Lung (tissue), 12 donors: ENCODE data around the gene UBR1. TPM values are rescaled to one million over a fixed set of nuclear protein-coding genes. Genes with fewer than 3 reads are reported as not detected.

Source experiments
- ATAC-seq: fragments of 200-7000 bp; cut with Tn5 transposase; one replicate; pipeline ENCODE4 v1.9.1; 2020; ENCODE audit warnings: moderate number of reproducible peaks; ENCODE audit not compliant: insufficient read depth, low FRiP score
- DNase-seq, 3 donors: peaks; one replicate each; pipeline ENCODE4 v3.0.0-alpha.2; 2013 to 2017
- H3K27ac ChIP-seq, 2 donors: one replicate each; pipeline ENCODE4 v1.5.1; 2013; ENCODE audit warnings: mild to moderate bottlenecking in 2 of 2, moderate library complexity in 2 of 2, control low read depth in 1 of 2, inconsistent platforms in 1 of 2, low read depth in 1 of 2, low read length in 1 of 2
- H3K27me3 ChIP-seq, 3 donors: one replicate each; pipeline ENCODE4 v1.5.1; 2013; ENCODE audit warnings: low read length in 2 of 3; ENCODE audit not compliant: control insufficient read depth in 3 of 3, insufficient read depth in 3 of 3
- H3K36me3 ChIP-seq, 4 donors: one replicate each; pipeline ENCODE4 v1.5.1; 2013; ENCODE audit warnings: low read length in 4 of 4, mild to moderate bottlenecking in 1 of 4, moderate library complexity in 1 of 4; ENCODE audit not compliant: control insufficient read depth in 4 of 4, insufficient read depth in 4 of 4
- H3K4me1 ChIP-seq, 5 donors: one replicate each; pipeline ENCODE4 v1.5.1; 2013; ENCODE audit warnings: low read length in 5 of 5, mild to moderate bottlenecking in 2 of 5, moderate library complexity in 1 of 5; ENCODE audit not compliant: control insufficient read depth in 5 of 5, insufficient read depth in 5 of 5
- H3K4me3 ChIP-seq: one replicate; pipeline ENCODE4 v1.5.1; 2013; ENCODE audit warnings: mild to moderate bottlenecking, control low read depth, moderate library complexity
- H3K9ac ChIP-seq, 2 donors: one replicate each; pipeline ENCODE4 v1.5.1; 2013; ENCODE audit warnings: low read length in 2 of 2, control low read depth in 1 of 2; ENCODE audit not compliant: insufficient read depth in 1 of 2
- H3K9me3 ChIP-seq, 4 donors: one replicate each; pipeline ENCODE4 v1.5.1; 2013; ENCODE audit warnings: low read length in 3 of 4, mild to moderate bottlenecking in 1 of 4, moderate library complexity in 1 of 4; ENCODE audit not compliant: control insufficient read depth in 4 of 4, insufficient read depth in 3 of 4
- WGBS, 2 donors: extraction: QIAGEN DNeasy Blood & Tissue Kit; methylation state at CpG; one replicate each; pipeline ENCODE4 v1.1.7; 2013; 5-methylcytosine and 5-hydroxymethylcytosine counted together
- polyA plus RNA-seq, 2 donors: library from polyadenylated mRNA; stranded (reverse); fragments of 200-250 nt; gene quantifications; one replicate each; pipeline ENCODE4 v1.2.1, GENCODE V29; 2013
- total RNA-seq, 2 donors: library from RNA; depleted of rRNA in 1 of 2; stranded (reverse); fragments of >200 nt in 1 of 2; gene quantifications; one replicate each; pipeline ENCODE4 v1.2.1, GENCODE V29; 2014 to 2021
- TF ChIP-seq, protein P1 (sequence below): IDR thresholded peaks from 2 replicates; pipeline ENCODE4 v1.5.1; 2012; ENCODE audit warnings: mild to moderate bottlenecking; ENCODE audit errors: control extremely low read depth, extremely low read depth
- donor health status: control.
- donor health status: control.
- donor health status: Bipolar disorder and iron deficiency.
- donor health status: healthy.
- donor health status: DM: yes; HTN: yes; CAD: no.

Gene UBR1
- total and polyA plus RNA-seq, 4 donors: 5.7 to 70.3 (median 17.2) TPM

DNA sequence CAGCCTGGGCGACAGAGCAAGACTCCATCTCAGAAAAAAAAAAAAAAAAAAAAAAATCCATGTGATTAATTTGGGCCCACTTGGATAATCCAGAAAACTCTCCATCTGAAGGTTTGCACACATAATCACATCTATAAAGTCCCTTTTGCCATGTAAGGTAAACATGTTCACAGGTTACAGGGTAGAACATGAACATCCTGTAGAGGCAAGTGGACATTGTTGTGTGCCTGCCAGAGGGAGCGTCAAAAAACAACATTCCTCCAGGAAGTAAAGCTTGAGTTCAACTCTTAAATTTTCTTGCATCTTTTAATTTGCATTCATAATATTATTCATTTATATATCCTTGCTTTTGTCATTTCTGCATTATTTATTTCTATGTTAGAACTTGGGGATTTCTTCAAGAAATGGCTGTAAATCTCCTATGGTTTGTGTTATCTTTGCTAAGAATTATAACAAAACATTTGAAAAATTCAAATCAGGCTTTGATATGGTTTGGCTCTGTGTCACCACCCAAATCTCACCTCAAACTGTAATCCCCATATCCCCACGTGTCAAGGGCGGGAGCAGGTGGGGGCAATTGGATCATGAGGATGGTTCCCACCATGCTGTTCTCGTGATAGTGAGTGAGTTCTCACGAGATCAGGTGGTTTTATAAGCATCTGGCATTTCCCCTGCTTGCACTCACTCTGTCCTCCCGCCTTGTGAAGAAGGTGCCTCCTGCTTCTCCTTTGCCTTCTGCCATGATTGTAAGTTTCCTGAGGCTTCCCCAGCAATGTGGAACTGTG is 173.9 kb downstream of the UBR1 start:
- DNase-seq: no peak
- no peak for ATAC-seq
- Histone ChIP-seq H3K27ac (no peak overlapping the region), H3K9me3 (no peaks in the 10 kb centered on the region), H3K4me3 (no peak overlapping the region), H3K36me3 (no peaks in the 10 kb centered on the region), H3K9ac (no peak overlapping the region), H3K27me3 (no peaks in the 10 kb centered on the region), H3K4me1 (no peaks in the 10 kb centered on the region)
- WGBS, 2 donors: 77 to 87% methylated on average over 7 of the region's 7 CpGs
- TF ChIP-seq, protein P1, sequence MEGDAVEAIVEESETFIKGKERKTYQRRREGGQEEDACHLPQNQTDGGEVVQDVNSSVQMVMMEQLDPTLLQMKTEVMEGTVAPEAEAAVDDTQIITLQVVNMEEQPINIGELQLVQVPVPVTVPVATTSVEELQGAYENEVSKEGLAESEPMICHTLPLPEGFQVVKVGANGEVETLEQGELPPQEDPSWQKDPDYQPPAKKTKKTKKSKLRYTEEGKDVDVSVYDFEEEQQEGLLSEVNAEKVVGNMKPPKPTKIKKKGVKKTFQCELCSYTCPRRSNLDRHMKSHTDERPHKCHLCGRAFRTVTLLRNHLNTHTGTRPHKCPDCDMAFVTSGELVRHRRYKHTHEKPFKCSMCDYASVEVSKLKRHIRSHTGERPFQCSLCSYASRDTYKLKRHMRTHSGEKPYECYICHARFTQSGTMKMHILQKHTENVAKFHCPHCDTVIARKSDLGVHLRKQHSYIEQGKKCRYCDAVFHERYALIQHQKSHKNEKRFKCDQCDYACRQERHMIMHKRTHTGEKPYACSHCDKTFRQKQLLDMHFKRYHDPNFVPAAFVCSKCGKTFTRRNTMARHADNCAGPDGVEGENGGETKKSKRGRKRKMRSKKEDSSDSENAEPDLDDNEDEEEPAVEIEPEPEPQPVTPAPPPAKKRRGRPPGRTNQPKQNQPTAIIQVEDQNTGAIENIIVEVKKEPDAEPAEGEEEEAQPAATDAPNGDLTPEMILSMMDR: no peak

DNA sequence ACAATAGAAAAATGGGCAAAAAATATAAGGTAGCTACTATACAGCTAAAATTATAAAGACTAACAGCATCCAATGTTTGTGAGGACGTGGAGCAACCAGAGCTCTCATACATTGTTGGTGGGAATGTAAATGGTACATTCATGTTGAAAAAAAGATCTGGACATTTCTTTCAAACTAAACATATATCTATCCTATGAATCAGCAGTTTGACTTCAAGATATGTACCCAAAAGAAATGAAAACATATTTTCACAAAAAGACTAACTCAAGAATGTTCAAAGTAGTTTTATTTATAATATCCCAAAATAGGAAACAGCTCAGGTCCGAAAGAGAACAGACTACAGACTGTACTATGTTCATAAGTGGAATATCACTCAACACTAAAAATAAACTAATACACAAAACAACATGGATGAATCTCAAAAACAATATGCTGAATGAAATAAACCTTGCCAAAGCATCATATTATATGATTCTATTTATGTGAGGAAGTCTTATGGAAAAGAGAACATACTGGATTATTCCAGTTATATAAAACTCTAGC is 176.5 kb downstream of the UBR1 start:
- H3K9me3 ChIP-seq: no peaks in the 10 kb centered on the region
- H3K27me3 ChIP-seq: no peaks in the 10 kb centered on the region
- DNase-seq (no peak), ATAC-seq (no peak)
- H3K4me1 ChIP-seq: no peaks in the 10 kb centered on the region
- TF ChIP-seq, protein P1: no peak
- 80 to 81% methylated on average over 2 of the region's 2 CpGs for WGBS, 2 donors
- H3K4me3 ChIP-seq: no peak overlapping the region
- H3K27ac ChIP-seq: no peak overlapping the region
- H3K9ac ChIP-seq: no peak overlapping the region
- H3K36me3 ChIP-seq: no peaks in the 10 kb centered on the region

GRCh38 chr15:42921342-42921731 is 184.5 kb downstream of the UBR1 start:
- 0 to 2% methylated on average over 19 of the region's 19 CpGs for WGBS, 2 donors
- ATAC-seq (no peak), DNase-seq (peak in 1 of 3 donors; percentile 24)

More at GRCh38 chr15:42921342-42921731, 184.5 kb downstream of the UBR1 start:
- peaks cover 0 to 21% (median 2%) of the 10 kb centered on the region in 5 donors for H3K4me1 ChIP-seq
- peak overlapping the region; percentile 51 to 90 for H3K9ac ChIP-seq
- TF ChIP-seq, protein P1: no peak
- no peaks in the 10 kb centered on the region for H3K36me3 ChIP-seq
- H3K4me3 ChIP-seq: peak overlapping the region; percentile 52
- no peaks in the 10 kb centered on the region for H3K9me3 ChIP-seq
- H3K27ac ChIP-seq: peak overlapping the region in 1 of 2 donors; percentile 32
- H3K27me3 ChIP-seq: peaks cover 0 to 2% (median 0%) of the 10 kb centered on the region in 3 donors
